GM12872 (cell line): Measurements from ENCODE around the gene C7.

Experiments used
- CTCF ChIP-seq: IDR thresholded peaks from 3 replicates; pipeline ENCODE4 v1.5.1; 2011; ENCODE audit warnings: low read depth, mild to moderate bottlenecking, low read length, moderate library complexity; ENCODE audit not compliant: insufficient read depth

The C7 gene

GRCh38 chr5:40986666-40987065 lies 77.4 kb downstream of the C7 start:
- no peak for TF ChIP-seq CTCF

- TF ChIP-seq CTCF = no peak
Measured at GRCh38 chr5:40987349-40987748, 78.1 kb downstream of the C7 start.

- TF ChIP-seq CTCF = no peak
Measured at GRCh38 chr5:40988746-40989510, 79.6 kb downstream of the C7 start.

DNA sequence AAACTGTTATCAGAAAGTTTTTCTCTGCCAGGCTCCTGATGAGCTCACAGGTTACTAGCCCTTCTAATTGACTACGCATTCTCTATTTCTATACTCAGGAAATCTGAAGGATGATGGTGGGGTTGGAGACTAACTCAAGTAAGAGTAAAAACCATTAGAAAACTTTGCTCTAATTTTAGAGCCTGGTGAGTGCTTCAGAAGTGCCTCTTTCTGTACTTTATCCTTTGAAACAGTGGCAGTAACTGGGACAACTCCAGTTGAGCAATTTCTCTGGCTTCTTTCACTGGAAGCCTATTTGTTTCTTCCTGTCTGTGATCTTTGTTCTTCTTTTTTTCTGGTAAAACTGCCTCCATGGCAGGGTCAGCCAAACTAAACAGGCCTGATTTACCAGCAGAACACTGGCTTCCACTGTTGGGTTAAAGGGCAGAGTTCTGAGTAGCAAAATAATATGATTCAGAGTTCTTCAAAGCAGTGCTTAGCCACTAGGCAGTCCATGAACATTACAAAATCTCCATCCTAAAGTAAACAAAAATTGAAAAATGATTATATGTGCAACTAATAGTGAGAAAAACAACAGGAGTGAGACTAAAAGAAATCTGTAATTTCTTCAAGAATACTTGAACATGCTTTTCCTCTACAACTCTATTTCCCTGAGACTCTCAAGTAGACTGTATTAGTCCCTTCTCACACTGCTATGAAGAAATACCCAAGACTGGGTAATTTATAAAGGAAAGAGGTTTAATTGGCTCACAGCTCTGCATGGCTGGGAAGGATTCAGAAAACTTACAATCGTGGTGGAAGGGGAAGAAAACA lies 82.1 kb downstream of the C7 start:
- no peak for TF ChIP-seq CTCF

- no peak for TF ChIP-seq CTCF
Measured at GRCh38 chr5:40991981-40992559, 82.8 kb downstream of the C7 start.

- no peak for TF ChIP-seq CTCF
Measured at GRCh38 chr5:40995801-40996586, 86.7 kb downstream of the C7 start.

GRCh38 chr5:40999142-40999541 lies 89.8 kb downstream of the C7 start:
- TF ChIP-seq CTCF = no peak
